Tibial nerve (tissue), 3 donors: ENCODE results near the gene CCDC150.

ENCODE experiments used
- POLR2A ChIP-seq, 2 donors: fragments of 450-650 bp; IDR thresholded peaks; one replicate each; pipeline ENCODE4 v1.6.1; 2017; ENCODE audit warnings: antibody characterized with exemption in 2 of 2, mild to moderate bottlenecking in 2 of 2, moderate library complexity in 2 of 2
- TF ChIP-seq, protein P1 (sequence below), 5 experiments: fragments of 200-600 bp in 3 of 5; fragments of 450-650 bp in 2 of 5; sonication (generic) in 3 of 5; IDR thresholded peaks; one replicate each; pipeline ENCODE4 v1.5.1; 2016 to 2019; ENCODE audit warnings: antibody characterized with exemption in 5 of 5, mild to moderate bottlenecking in 3 of 5, moderate library complexity in 2 of 5

DNA sequence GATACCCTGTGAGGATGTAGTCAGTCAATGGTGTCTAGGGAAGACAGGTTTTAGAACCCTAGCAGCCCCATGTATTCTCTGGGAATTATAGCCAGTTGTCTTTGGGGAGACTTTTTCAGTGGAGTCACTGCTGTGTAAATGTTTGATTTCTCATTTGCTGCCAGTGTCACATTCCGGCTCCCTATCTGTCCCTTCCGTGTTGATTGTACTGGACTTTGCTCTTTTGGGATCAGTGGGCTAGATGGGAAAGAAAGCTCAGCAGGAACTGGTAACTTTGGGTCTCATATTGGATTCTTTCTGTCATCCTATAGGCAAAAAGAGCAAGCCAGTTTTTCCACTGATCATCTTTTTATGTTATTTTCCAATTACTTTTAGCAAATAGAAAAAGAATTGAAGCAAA is 89.9 kb downstream of the CCDC150 start:
- TF ChIP-seq POLR2A (IDR thresholded peaks at IDR 0.05): no peak
- TF ChIP-seq, protein P1, sequence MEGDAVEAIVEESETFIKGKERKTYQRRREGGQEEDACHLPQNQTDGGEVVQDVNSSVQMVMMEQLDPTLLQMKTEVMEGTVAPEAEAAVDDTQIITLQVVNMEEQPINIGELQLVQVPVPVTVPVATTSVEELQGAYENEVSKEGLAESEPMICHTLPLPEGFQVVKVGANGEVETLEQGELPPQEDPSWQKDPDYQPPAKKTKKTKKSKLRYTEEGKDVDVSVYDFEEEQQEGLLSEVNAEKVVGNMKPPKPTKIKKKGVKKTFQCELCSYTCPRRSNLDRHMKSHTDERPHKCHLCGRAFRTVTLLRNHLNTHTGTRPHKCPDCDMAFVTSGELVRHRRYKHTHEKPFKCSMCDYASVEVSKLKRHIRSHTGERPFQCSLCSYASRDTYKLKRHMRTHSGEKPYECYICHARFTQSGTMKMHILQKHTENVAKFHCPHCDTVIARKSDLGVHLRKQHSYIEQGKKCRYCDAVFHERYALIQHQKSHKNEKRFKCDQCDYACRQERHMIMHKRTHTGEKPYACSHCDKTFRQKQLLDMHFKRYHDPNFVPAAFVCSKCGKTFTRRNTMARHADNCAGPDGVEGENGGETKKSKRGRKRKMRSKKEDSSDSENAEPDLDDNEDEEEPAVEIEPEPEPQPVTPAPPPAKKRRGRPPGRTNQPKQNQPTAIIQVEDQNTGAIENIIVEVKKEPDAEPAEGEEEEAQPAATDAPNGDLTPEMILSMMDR (IDR thresholded peaks at IDR 0.05): no peak
